SK-N-SH (cell line): ENCODE measurements around the gene ACRBP. TPM values are rescaled to one million over a fixed set of nuclear protein-coding genes. Genes with fewer than 3 reads are reported as not detected.

Source experiments
- CTCF ChIA-PET: fragments of 300-600, 350-600 bp; formaldehyde crosslinking; extraction: SDS; loops from one replicate; lab custom pipeline; 2021; lab: Yijun Ruan, JAX
- POLR2A ChIA-PET: fragments of 350-600 bp; sonication (Branson Sonifier 250); formaldehyde crosslinking; extraction: SDS; loops from one replicate; lab custom pipeline; 2020; ENCODE audit warnings: antibody characterized with exemption, inconsistent platforms; lab: Yijun Ruan, JAX
- DNase-seq: peaks from one replicate; pipeline ENCODE4 v3.0.0; 2012
- H2AFZ ChIP-seq: fragments of 200-600 bp; sonication (generic); 2 replicates; pipeline ENCODE4 v1.8.1; 2016; ENCODE audit warnings: antibody characterized with exemption, mild to moderate bottlenecking, low read depth
- H3F3A ChIP-seq: fragments of 200-600 bp; sonication (generic); replicated peaks from 2 replicates; pipeline ENCODE3; 2016; ENCODE audit warnings: antibody characterized with exemption, mild to moderate bottlenecking; ENCODE audit not compliant: insufficient read depth
- H3K27ac ChIP-seq, 2 experiments: fragments of 200-500 bp in 1 of 2; fragments of 200-600 bp in 1 of 2; sonication (Bioruptor generic) in 1 of 2; sonication (generic), shearing (Covaris generic) in 1 of 2; 2 replicates each; pipeline versions ENCODE4 v1.5.1 to v1.6.1; 2014 to 2016; ENCODE audit warnings: low read depth in 2 of 2, inconsistent platforms in 1 of 2, low read length in 1 of 2, mild to moderate bottlenecking in 1 of 2, mixed read lengths in 1 of 2
- H3K27me3 ChIP-seq: fragments of 200-600 bp; sonication (generic), shearing (Covaris generic); 2 replicates; pipeline ENCODE4 v1.6.1; 2016; ENCODE audit warnings: mixed run types; ENCODE audit not compliant: insufficient read depth
- H3K36me3 ChIP-seq, 2 experiments: fragments of 200-500 bp in 1 of 2; fragments of 200-600 bp in 1 of 2; sonication (Bioruptor generic) in 1 of 2; sonication (generic) in 1 of 2; replicated peaks in 1 of 2; 2 replicates each; pipeline versions ENCODE3 to v1.5.1; 2014 to 2016; ENCODE audit warnings: low read length in 1 of 2, mild to moderate bottlenecking in 1 of 2; ENCODE audit not compliant: insufficient read depth in 2 of 2, control insufficient read depth in 1 of 2
- H3K4me1 ChIP-seq, 2 experiments: fragments of 200-500 bp in 1 of 2; fragments of 200-600 bp in 1 of 2; sonication (Bioruptor generic) in 1 of 2; sonication (generic), shearing (Covaris generic) in 1 of 2; 2 replicates each; pipeline versions ENCODE4 v1.5.1 to v1.6.1; 2014 to 2016; ENCODE audit warnings: low read depth in 1 of 2, low read length in 1 of 2, mixed run types in 1 of 2; ENCODE audit not compliant: insufficient read depth in 2 of 2, control insufficient read depth in 1 of 2
- H3K4me2 ChIP-seq: fragments of 200-600 bp; sonication (generic), shearing (Covaris generic); 2 replicates; pipeline ENCODE4 v1.6.1; 2017; ENCODE audit warnings: mixed run types
- H3K4me3 ChIP-seq, 2 experiments: fragments of 200-500 bp in 1 of 2; fragments of 200-600 bp in 1 of 2; sonication (Bioruptor generic) in 1 of 2; sonication (generic), shearing (Covaris generic) in 1 of 2; 2 replicates each; pipeline versions ENCODE4 v1.5.1 to v1.8.1; 2014 to 2016; ENCODE audit warnings: low read depth in 2 of 2, inconsistent platforms in 1 of 2, low read length in 1 of 2, mild to moderate bottlenecking in 1 of 2, mixed read lengths in 1 of 2, moderate library complexity in 1 of 2
- H3K79me2 ChIP-seq: fragments of 200-600 bp; sonication (generic); 2 replicates; pipeline ENCODE4 v1.8.1; 2017; ENCODE audit warnings: mild to moderate bottlenecking; ENCODE audit not compliant: insufficient read depth
- H3K9ac ChIP-seq: fragments of 200-600 bp; sonication (generic); 2 replicates; pipeline ENCODE4 v1.6.1; 2017; ENCODE audit warnings: mixed run types
- H3K9me2 ChIP-seq: fragments of 200-600 bp; sonication (generic); 2 replicates; pipeline ENCODE4 v1.6.1; 2017; ENCODE audit warnings: mixed run types
- H3K9me3 ChIP-seq: fragments of 200-600 bp; sonication (generic); 2 replicates; pipeline ENCODE4 v1.6.1; 2017; ENCODE audit warnings: mixed run types, mild to moderate bottlenecking, moderate library complexity
- H4K20me1 ChIP-seq: fragments of 200-600 bp; sonication (generic); 2 replicates; pipeline ENCODE4 v1.6.1; 2017; ENCODE audit warnings: mild to moderate bottlenecking, mixed run types; ENCODE audit not compliant: insufficient read depth
- CHD2 ChIP-seq: fragments of 150-350 bp; IDR thresholded peaks from 2 replicates; pipeline ENCODE4 v1.6.1; 2018; ENCODE audit warnings: low read length; ENCODE audit not compliant: partially characterized antibody
- ELF1 ChIP-seq: IDR thresholded peaks from 2 replicates; pipeline ENCODE4 v1.4.0; 2012
- EP300 ChIP-seq, 2 experiments: IDR thresholded peaks; 2 replicates each; pipeline versions ENCODE4 v1.4.0 to v1.6.1; 2012; ENCODE audit warnings: borderline replicate concordance in 1 of 2, low read depth in 1 of 2, low read length in 1 of 2
- EZH2phosphoT487 ChIP-seq: fragments of 200-600 bp; sonication (generic); IDR thresholded peaks from 2 replicates; pipeline ENCODE4 v1.6.1; 2017; ENCODE audit warnings: low read depth, mixed run types, mild to moderate bottlenecking, antibody characterized with exemption, moderate library complexity, borderline replicate concordance
- FOXJ3 ChIP-seq: sonication (generic); formaldehyde crosslinking; IDR thresholded peaks from 2 replicates; pipeline ENCODE4 v1.5.1; 2020; ENCODE audit warnings: mild to moderate bottlenecking, missing genetic modification reagents
- GABPA ChIP-seq: IDR thresholded peaks from 2 replicates; pipeline ENCODE4 v1.4.0; 2012; ENCODE audit warnings: low read depth, mild to moderate bottlenecking
- MEF2A ChIP-seq: IDR thresholded peaks from 2 replicates; pipeline ENCODE4 v1.4.0; 2012; ENCODE audit warnings: low read depth, borderline replicate concordance
- MXI1 ChIP-seq: IDR thresholded peaks from 2 replicates; pipeline ENCODE4 v1.6.1; 2012; ENCODE audit warnings: mild to moderate bottlenecking, low read depth, low read length, improper control_type of control experiment
- NRF1 ChIP-seq: IDR thresholded peaks from 2 replicates; pipeline ENCODE4 v1.6.1; 2012; ENCODE audit warnings: low read depth, mild to moderate bottlenecking, low read length
- RXRA ChIP-seq: IDR thresholded peaks from 2 replicates; pipeline ENCODE4 v1.4.0; 2012; ENCODE audit warnings: low read depth, mild to moderate bottlenecking, borderline replicate concordance
- SMC3 ChIP-seq: IDR thresholded peaks from 2 replicates; pipeline ENCODE4 v1.6.1; 2012; ENCODE audit warnings: low read depth, low read length, improper control_type of control experiment
- TAF1 ChIP-seq: IDR thresholded peaks from 2 replicates; pipeline ENCODE4 v1.6.1; 2012; ENCODE audit warnings: low read depth, mild to moderate bottlenecking, low read length, moderate library complexity, borderline replicate concordance
- TCF12 ChIP-seq: IDR thresholded peaks from 2 replicates; pipeline ENCODE4 v1.4.0; 2012
- YY1 ChIP-seq: IDR thresholded peaks from 2 replicates; pipeline ENCODE4 v1.4.0; 2012; ENCODE audit warnings: low read depth, mild to moderate bottlenecking
- WGBS: methylation state at CpG from one replicate; pipeline ENCODE4 v1.1.6; 2017; ENCODE audit warnings: low lambda C conversion rate; 5-methylcytosine and 5-hydroxymethylcytosine counted together
- polyA plus RNA-seq, 3 experiments: library from polyadenylated mRNA; depleted of rRNA; stranded (reverse); fragments of >200 nt; gene quantifications; 2 replicates each; pipeline ENCODE4 v1.2.3, GENCODE V29; 2012
- TF ChIP-seq, protein P1 (sequence below): IDR thresholded peaks from 2 replicates; pipeline ENCODE4 v1.6.1; 2012; ENCODE audit warnings: mild to moderate bottlenecking, low read depth, low read length, moderate library complexity
- TF ChIP-seq, protein P2 (sequence below): fragments of 150-350 bp; IDR thresholded peaks from 2 replicates; pipeline ENCODE4 v1.6.1; 2017; ENCODE audit warnings: antibody characterized with exemption, low read length, low read depth, borderline replicate concordance

Gene ACRBP
- polyA plus RNA-seq, 1 of the 3 experiments (the other 2 are of a cell fraction) = 0.71 TPM

DNA sequence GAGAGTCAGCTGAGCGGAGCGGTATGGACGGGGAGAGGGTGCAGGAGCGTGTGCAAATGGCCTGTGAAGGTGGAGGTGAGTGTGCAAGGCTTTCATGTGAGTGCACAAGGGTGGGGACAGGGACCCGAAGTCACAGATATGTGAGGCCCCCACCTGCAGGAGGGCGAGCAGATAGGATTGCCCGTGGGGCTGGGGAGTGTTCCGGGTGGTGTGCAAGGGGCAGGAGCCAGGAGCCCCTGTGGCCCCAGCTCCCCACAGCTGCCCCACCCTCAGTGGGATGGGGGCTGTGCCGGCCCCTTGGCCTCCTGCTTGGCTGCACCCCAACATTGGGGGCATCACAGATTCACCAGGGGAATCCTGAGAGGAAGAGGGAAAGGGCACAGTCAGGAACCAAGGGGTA lies 47.5 kb upstream of the ACRBP start (continued):
- TF ChIP-seq EP300 (IDR thresholded peaks at IDR 0.05; ENCODE audit: borderline replicate concordance in 1 of 2, low read depth in 1 of 2, low read length in 1 of 2) (no peak), TCF12 (no peak)

DNA sequence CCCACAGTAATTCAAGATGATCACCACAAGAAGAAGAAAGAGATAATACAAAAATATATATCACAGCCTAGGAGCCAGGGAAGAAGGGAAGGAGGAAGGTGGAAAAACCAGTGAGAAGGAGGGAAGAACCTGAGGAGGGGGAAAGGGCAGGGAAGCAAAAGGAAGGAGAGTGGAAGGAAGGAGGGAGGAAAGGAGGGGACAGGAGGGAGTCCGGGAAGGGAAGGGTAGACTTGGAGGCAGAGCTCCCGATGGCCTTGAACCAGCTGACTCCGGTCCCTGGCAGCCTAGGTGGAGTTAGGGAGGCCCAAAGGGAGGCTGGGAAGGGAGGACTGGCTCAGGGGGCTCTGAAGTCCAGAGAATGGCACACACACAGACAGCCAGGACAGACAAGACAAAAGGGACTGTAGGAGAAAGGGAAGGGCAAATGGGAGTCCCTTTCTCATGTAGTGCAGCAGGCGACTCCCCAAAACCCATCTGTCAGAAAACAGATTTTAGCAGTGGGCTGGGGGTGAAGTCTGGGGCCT lies 46.7 kb upstream of the ACRBP start:
- Histone ChIP-seq H4K20me1 (no peaks in the 10 kb centered on the region), H3F3A (peaks cover 10% of the 10 kb centered on the region), H3K27ac (no peak overlapping the region), H3K4me1 (peaks cover 9 to 10% of the 10 kb centered on the region in 2 experiments; a peak in 2 of 4 replicates), H3K4me3 (no peak overlapping the region), H2AFZ (no peak overlapping the region), H3K4me2 (no peak overlapping the region), H3K9ac (no peak overlapping the region), H3K27me3 (no peaks in the 10 kb centered on the region), H3K79me2 (peaks cover 22% of the 10 kb centered on the region), H3K36me3 (peaks cover 3 to 19% of the 10 kb centered on the region in 2 experiments), H3K9me2 (no peaks in the 10 kb centered on the region), H3K9me3 (no peaks in the 10 kb centered on the region)
- ChIA-PET CTCF (interaction anchor here (0.9 to 4.8 kb wide), 2 partner anchors 10 to 59 kb away, joined by 3 to 19 read pairs; partner anchors contain the start of gene MLF2), POLR2A (interaction anchor here (0.6 to 1.1 kb wide), 2 partner anchors 51 to 72 kb away, joined by 3 read pairs; partner anchors contain the start of gene PTMS)
- WGBS = 87% methylated on average over 4 of the region's 4 CpGs
- TF ChIP-seq MEF2A = no peak
- TF ChIP-seq RXRA = no peak
- TF ChIP-seq TCF12 = no peak
- no peak for TF ChIP-seq EZH2phosphoT487
- TF ChIP-seq, protein P1, sequence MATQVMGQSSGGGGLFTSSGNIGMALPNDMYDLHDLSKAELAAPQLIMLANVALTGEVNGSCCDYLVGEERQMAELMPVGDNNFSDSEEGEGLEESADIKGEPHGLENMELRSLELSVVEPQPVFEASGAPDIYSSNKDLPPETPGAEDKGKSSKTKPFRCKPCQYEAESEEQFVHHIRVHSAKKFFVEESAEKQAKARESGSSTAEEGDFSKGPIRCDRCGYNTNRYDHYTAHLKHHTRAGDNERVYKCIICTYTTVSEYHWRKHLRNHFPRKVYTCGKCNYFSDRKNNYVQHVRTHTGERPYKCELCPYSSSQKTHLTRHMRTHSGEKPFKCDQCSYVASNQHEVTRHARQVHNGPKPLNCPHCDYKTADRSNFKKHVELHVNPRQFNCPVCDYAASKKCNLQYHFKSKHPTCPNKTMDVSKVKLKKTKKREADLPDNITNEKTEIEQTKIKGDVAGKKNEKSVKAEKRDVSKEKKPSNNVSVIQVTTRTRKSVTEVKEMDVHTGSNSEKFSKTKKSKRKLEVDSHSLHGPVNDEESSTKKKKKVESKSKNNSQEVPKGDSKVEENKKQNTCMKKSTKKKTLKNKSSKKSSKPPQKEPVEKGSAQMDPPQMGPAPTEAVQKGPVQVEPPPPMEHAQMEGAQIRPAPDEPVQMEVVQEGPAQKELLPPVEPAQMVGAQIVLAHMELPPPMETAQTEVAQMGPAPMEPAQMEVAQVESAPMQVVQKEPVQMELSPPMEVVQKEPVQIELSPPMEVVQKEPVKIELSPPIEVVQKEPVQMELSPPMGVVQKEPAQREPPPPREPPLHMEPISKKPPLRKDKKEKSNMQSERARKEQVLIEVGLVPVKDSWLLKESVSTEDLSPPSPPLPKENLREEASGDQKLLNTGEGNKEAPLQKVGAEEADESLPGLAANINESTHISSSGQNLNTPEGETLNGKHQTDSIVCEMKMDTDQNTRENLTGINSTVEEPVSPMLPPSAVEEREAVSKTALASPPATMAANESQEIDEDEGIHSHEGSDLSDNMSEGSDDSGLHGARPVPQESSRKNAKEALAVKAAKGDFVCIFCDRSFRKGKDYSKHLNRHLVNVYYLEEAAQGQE = no peak
- TF ChIP-seq CHD2 = no peak
- no peak for DNase-seq

DNA sequence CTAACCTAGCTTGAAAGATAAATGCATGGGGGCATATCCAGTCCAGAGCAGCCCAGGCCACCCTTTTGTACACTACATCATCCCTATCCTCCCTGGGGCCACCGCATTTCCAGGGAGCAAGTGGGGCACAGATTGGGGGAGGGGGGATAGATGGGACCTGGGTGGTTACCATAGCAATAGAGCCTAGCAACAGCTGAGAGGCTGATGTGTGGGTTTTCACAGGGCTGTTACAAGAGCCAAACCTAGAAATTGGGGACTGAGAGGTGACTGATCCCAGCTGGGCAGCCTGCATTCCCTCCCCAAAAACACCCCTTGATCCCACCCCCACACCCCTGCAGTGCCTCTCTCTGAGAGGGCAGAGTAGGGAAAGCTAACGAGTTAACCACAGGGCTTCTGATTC lies 45.7 kb upstream of the ACRBP start:
- Histone ChIP-seq H3F3A (peaks cover 9% of the 10 kb centered on the region), H3K4me2 (no peak overlapping the region), H4K20me1 (no peaks in the 10 kb centered on the region), H3K36me3 (peaks cover 3 to 19% of the 10 kb centered on the region in 2 experiments), H3K27me3 (no peaks in the 10 kb centered on the region), H3K27ac (no peak overlapping the region), H3K4me1 (peaks cover 7 to 8% of the 10 kb centered on the region in 2 experiments; a peak in 1 of 4 replicates), H3K9me3 (no peaks in the 10 kb centered on the region), H3K4me3 (no peak overlapping the region), H3K9me2 (no peaks in the 10 kb centered on the region), H3K79me2 (peaks cover 28% of the 10 kb centered on the region), H2AFZ (no peak overlapping the region), H3K9ac (no peak overlapping the region)
- TF ChIP-seq SMC3 = no peak
- TF ChIP-seq, protein P1 = no peak
- TF ChIP-seq NRF1 = no peak
- TF ChIP-seq TCF12 = no peak
- no peak for TF ChIP-seq MXI1
- no peak for TF ChIP-seq CHD2
- TF ChIP-seq ELF1 = no peak
- no peak for TF ChIP-seq RXRA
- no peak for TF ChIP-seq TAF1
- TF ChIP-seq FOXJ3 (CRISPR knock-in tag) = no peak
- TF ChIP-seq GABPA = no peak
- TF ChIP-seq MEF2A = no peak
- TF ChIP-seq YY1 = no peak
- TF ChIP-seq, protein P2, sequence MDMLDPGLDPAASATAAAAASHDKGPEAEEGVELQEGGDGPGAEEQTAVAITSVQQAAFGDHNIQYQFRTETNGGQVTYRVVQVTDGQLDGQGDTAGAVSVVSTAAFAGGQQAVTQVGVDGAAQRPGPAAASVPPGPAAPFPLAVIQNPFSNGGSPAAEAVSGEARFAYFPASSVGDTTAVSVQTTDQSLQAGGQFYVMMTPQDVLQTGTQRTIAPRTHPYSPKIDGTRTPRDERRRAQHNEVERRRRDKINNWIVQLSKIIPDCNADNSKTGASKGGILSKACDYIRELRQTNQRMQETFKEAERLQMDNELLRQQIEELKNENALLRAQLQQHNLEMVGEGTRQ = no peak
- DNase-seq = no peak
- ChIA-PET CTCF (interaction anchor here (0.6 to 4.8 kb wide), 7 partner anchors 8 to 215 kb away, joined by 3 to 19 read pairs (median 4); partner anchors contain the start of gene MLF2), POLR2A (interaction anchor here (0.9 kb wide), 1 partner anchor 31 kb away, joined by 3 read pairs; the partner anchor contains the start of gene COPS7A)
- WGBS = 94% methylated on average over 2 of the region's 2 CpGs
